Adrenal gland (tissue), 12 donors: ENCODE measurements around the gene COL12A1. TPM values are rescaled to one million over a fixed set of nuclear protein-coding genes. Genes with fewer than 3 reads are reported as not detected.
A peak's percentile ranks its signal among the peaks of the same experiment; 100 is the strongest.

Source experiments
- DNase-seq, 7 donors: peaks; one replicate each; pipeline ENCODE4 v3.0.0-alpha.2; 2019 to 2020
- H3K27ac ChIP-seq, 5 donors: fragments of 200-600 bp; sonication (generic) in 4 of 5; 1 replicate in 3 of 5; 2 replicates in 2 of 5; pipeline versions ENCODE4 v1.5.1 to v1.8.0; 2016 to 2020; ENCODE audit warnings: mild to moderate bottlenecking in 1 of 5
- H3K27me3 ChIP-seq: fragments of 200-600 bp; 2 replicates; pipeline ENCODE4 v1.8.0; 2021
- H3K36me3 ChIP-seq, 2 donors: fragments of 200-600 bp; replicated peaks in 1 of 2; 1 replicate in 1 of 2; 2 replicates in 1 of 2; pipeline versions ENCODE4 v1.5.1 to v1.8.0; 2018 to 2022
- H3K4me1 ChIP-seq, 2 donors: fragments of 200-600 bp; replicated peaks in 1 of 2; 1 replicate in 1 of 2; 2 replicates in 1 of 2; pipeline versions ENCODE4 v1.5.1 to v1.8.0; 2018 to 2021
- H3K4me3 ChIP-seq, 4 donors: fragments of 200-600 bp; sonication (generic) in 3 of 4; one replicate each; pipeline ENCODE4 v1.5.1; 2016 to 2018
- H3K9me3 ChIP-seq, 3 donors: fragments of 200-600 bp; sonication (generic) in 1 of 3; replicated peaks in 1 of 3; 1 replicate in 2 of 3; 2 replicates in 1 of 3; pipeline versions ENCODE4 v1.5.1 to v1.8.0; 2016 to 2021
- POLR2A ChIP-seq, 2 donors: fragments of 450-650 bp; IDR thresholded peaks; one replicate each; pipeline ENCODE4 v1.6.1; 2017; ENCODE audit warnings: antibody characterized with exemption in 2 of 2, mild to moderate bottlenecking in 2 of 2, moderate library complexity in 1 of 2
- WGBS, 4 donors: extraction: QIAGEN DNeasy Blood & Tissue Kit in 2 of 4; methylation state at CpG; one replicate each; pipeline versions ENCODE4 v1.1.5 to v1.1.7; 2013 to 2017; 5-methylcytosine and 5-hydroxymethylcytosine counted together
- intact Hi-C, 2 donors: fragments of 100-400 bp; cut with DNase I; formaldehyde crosslinking; loops; one replicate each; pipeline versions ENCODE4 v1.14.1 to v1.15.0; 2022 to 2023
- polyA plus RNA-seq, 3 donors: library from polyadenylated mRNA; stranded (reverse); fragments of 200-250 nt in 2 of 3; fragments of 350-450 nt in 1 of 3; fragmentation: Illumina TruSeq in 1 of 3; extraction: RNeasy Lipid Tissue Mini Kit (QIAGEN cat#74804) in 1 of 3; gene quantifications; one replicate each; pipeline ENCODE4 v1.2.3, GENCODE V29; 2013 to 2014
- total RNA-seq, 9 donors: library from RNA; depleted of rRNA in 4 of 9; stranded (reverse); fragments of >200 nt in 4 of 9; fragments of 120-200 nt in 1 of 9; fragmentation: NEBNext Ultra II Directional in 1 of 9; extraction: Animal tissue kit (Norgen Biotek cat#: 25700) in 1 of 9; gene quantifications; one replicate each; pipeline versions ENCODE4 v1.1.0 to v1.2.4, GENCODE V29; 2013 to 2023
- TF ChIP-seq, protein P1 (sequence below), 6 experiments: fragments of 450-650 bp in 4 of 6; fragments of 200-600 bp in 2 of 6; sonication (generic) in 1 of 6; IDR thresholded peaks; 1 replicate in 5 of 6; 2 replicates in 1 of 6; pipeline versions ENCODE4 v1.5.1 to v1.8.0; 2016 to 2021; ENCODE audit warnings: antibody characterized with exemption in 6 of 6, mild to moderate bottlenecking in 2 of 6, moderate library complexity in 1 of 6
- donor health status: healthy with polysubstance abuse.
- donor health status: Bipolar disorder and iron deficiency.
- donor health status: DM: yes; HTN: yes; CAD: no.
- donor health status: DM: no; HTN: no; CAD: no.
- donor health status: DM: no; HTN: no; CAD: no.
- donor health status: DM: yes; HTN: yes; CAD: no.

COL12A1 gene
- total and polyA plus RNA-seq, 12 donors, result 13.0 to 106 (median 54.2) TPM

DNA sequence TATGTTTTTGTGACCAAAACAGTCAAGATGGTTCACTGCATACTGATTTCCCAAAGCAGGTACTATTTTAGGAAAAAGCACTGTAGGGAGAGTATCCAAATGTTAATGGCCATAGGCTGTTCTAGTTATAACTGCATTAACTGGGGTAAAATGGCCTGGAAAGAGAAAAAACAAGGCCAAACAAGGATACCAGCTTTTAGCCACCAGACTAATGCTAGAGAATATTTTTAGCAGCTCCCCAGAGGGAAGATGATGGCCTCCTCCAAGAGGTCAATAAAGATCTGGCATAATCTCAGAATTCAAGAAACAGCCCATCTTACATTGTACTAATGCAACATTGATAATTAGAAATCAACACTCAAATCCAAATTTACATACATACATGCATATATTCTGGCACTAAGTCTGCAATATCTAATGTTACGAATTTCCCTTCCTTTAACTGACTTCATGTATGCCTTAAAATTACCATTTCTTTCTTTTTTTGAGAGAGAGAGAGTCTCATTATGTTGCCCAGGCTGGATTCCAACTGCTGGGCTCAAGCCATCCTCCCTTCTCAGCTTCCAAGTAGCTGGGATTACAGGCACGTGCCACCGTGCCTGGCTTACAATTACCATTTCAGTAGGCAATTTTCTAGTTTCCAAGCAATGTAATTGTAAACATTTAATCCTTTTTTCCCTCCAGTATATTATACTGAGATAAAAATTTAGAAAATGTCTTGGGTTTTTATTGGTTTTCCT is 28.4 kb upstream of the COL12A1 start:
- intact Hi-C loops, result no loop called here
- no peaks in the 10 kb centered on the region for H3K9me3 ChIP-seq
- no peaks in the 10 kb centered on the region for H3K4me1 ChIP-seq
- no peaks in the 10 kb centered on the region for H3K27me3 ChIP-seq
- WGBS, 4 donors, result 67 to 72% (median 67%) methylated on average over 3 of the region's 3 CpGs
- no peak for TF ChIP-seq POLR2A (IDR thresholded peaks at IDR 0.05)
- TF ChIP-seq, protein P1, sequence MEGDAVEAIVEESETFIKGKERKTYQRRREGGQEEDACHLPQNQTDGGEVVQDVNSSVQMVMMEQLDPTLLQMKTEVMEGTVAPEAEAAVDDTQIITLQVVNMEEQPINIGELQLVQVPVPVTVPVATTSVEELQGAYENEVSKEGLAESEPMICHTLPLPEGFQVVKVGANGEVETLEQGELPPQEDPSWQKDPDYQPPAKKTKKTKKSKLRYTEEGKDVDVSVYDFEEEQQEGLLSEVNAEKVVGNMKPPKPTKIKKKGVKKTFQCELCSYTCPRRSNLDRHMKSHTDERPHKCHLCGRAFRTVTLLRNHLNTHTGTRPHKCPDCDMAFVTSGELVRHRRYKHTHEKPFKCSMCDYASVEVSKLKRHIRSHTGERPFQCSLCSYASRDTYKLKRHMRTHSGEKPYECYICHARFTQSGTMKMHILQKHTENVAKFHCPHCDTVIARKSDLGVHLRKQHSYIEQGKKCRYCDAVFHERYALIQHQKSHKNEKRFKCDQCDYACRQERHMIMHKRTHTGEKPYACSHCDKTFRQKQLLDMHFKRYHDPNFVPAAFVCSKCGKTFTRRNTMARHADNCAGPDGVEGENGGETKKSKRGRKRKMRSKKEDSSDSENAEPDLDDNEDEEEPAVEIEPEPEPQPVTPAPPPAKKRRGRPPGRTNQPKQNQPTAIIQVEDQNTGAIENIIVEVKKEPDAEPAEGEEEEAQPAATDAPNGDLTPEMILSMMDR (IDR thresholded peaks at IDR 0.05), result no peak
- no peak overlapping the region for H3K4me3 ChIP-seq
- DNase-seq, result no peak
- H3K27ac ChIP-seq, result no peak overlapping the region
- peaks cover 0 to 25% of the 10 kb centered on the region in 2 donors for H3K36me3 ChIP-seq

DNA sequence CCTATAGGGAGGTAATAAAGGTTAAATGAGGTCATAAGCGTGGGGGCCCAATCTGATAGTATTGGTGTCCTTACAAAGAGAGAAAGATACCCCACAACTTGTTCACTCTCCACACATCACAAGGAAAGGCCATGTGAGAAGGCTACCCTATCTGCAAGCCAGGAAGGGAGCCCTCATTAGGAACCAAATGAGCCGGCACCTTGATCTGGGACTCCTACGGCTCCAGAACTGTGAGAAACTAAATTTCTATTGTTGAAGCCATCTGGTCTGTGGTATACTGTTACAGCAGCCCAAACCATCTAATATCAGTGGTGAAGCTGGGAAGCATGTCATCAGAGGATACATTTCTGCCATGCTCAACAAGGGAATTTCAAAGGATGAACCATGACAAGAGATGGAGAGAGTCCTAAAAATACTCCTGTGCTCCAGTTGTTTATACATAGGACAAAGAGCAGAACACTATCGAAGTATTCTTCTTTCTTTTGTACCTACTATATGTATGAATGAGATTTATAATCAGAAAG is 27.3 kb upstream of the COL12A1 start:
- no peaks in the 10 kb centered on the region for H3K9me3 ChIP-seq
- H3K4me3 ChIP-seq, result no peak overlapping the region
- H3K36me3 ChIP-seq, result peaks cover 0 to 17% of the 10 kb centered on the region in 2 donors
- WGBS, 4 donors, result 86 to 92% (median 89%) methylated on average over 4 of the region's 4 CpGs
- TF ChIP-seq POLR2A (IDR thresholded peaks at IDR 0.05), result no peak
- TF ChIP-seq, protein P1 (IDR thresholded peaks at IDR 0.05), result no peak
- H3K4me1 ChIP-seq, result no peaks in the 10 kb centered on the region
- intact Hi-C loops, result no loop called here
- H3K27ac ChIP-seq, result no peak overlapping the region
- H3K27me3 ChIP-seq, result no peaks in the 10 kb centered on the region
- no peak for DNase-seq

DNA sequence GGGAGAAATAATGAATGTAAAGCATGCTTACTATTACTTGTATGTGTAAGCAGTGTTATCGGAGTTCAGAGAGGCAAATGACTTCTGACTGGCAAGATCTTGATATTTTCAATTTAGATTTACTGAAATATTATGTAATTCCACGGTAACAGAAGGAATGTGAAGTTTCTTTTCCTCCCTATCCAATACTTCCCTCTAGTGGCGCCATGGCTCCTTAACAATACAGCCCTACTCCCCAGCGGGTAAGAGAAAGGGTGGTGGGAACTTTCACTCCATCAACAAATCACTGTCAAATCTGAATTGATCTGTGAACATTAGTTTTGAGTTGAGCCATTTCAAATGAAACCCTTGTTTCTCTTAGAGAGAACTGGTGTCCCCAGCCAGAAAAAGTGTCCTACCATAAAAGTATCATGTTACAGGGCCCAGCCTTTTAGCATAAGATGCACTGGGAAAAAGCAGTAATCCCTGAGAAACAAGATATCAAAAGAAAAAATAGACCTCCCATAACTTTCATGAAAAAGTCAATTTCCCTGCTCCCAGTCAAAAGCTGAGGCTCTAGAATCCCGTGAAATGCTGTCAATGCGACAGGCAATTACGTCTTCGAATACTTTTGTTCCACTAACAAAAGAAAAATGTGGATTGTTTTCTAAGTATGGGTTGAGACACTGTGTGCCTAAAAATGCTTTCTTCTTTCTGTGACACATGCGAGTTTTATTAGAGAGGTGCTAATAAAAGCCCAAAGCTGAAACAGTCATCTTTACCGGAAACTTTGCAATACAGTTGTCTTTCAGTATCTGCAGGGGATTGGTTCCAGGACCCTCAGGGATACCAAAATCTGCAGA is 24.9 kb upstream of the COL12A1 start:
- Histone ChIP-seq H3K27ac (no peak overlapping the region), H3K4me1 (no peaks in the 10 kb centered on the region), H3K27me3 (no peaks in the 10 kb centered on the region), H3K4me3 (no peak overlapping the region), H3K36me3 (no peaks in the 10 kb centered on the region), H3K9me3 (no peaks in the 10 kb centered on the region)
- 55 to 58% (median 57%) methylated on average over 10 of the region's 10 CpGs for WGBS, 4 donors
- TF ChIP-seq, protein P1 (IDR thresholded peaks at IDR 0.05), result peak; percentile 54 to 69 (median 63)
- no peak for TF ChIP-seq POLR2A (IDR thresholded peaks at IDR 0.05)
- intact Hi-C loops, result no loop called here
- DNase-seq, result peak in 3 of 7 donors; percentile 34 to 40 (median 39)

DNA sequence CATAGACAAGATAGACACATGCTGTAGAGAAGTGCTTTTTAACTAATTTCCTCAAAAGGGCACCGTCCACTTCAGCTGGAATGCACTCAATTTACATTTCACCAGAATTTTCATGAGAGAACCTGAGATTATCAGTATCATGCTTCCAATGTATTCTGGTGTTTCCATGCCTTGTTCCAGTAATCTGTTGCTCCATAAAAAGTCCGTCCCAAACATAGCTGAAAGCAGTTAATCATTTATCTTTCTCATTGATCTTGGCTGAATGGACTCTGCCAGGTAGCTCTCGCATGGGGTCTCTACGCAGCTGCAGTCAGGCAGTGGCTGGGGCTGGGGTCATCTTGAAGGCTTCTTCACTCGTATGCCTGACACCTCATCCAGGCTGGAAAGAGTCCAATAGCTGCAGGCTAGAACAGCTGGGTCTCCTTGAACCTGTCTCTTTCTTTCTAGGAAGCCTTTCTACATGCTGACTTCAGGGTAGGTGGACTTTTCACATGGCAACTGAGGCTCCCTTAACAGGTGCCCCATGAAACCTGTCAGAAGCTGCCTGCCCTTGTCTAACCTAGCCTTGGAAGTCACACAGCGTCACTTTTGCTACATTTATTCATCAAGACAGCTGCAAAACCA is 18.6 kb upstream of the COL12A1 start:
- no peak for DNase-seq
- intact Hi-C loops, result no loop called here
- Histone ChIP-seq H3K4me3 (no peak overlapping the region), H3K9me3 (no peaks in the 10 kb centered on the region), H3K4me1 (peaks cover 0 to 5% of the 10 kb centered on the region in 2 donors), H3K27me3 (no peaks in the 10 kb centered on the region), H3K27ac (no peak overlapping the region), H3K36me3 (no peaks in the 10 kb centered on the region)
- WGBS, 4 donors, result 58 to 68% (median 64%) methylated on average over 6 of the region's 6 CpGs
- no peak for TF ChIP-seq POLR2A (IDR thresholded peaks at IDR 0.05)
- TF ChIP-seq, protein P1 (IDR thresholded peaks at IDR 0.05), result no peak
